IPS-15b (cell line): ENCODE measurements around the gene TXNRD1.
"Not testable (repeated sequence)": the region's sequence is repeated elsewhere in the genome, so short reads cannot be mapped to it uniquely, and the experiment has no call there.

Experiments used
- H3K27me3 ChIP-seq: one replicate; pipeline ENCODE4 v1.6.1; 2013; ENCODE audit warnings: low read length; ENCODE audit not compliant: control insufficient read depth, insufficient read depth
- H3K36me3 ChIP-seq: one replicate; pipeline ENCODE4 v1.6.1; 2013; ENCODE audit warnings: low read length; ENCODE audit not compliant: control insufficient read depth, insufficient read depth
- H3K4me1 ChIP-seq: one replicate; pipeline ENCODE4 v1.6.1; 2013; ENCODE audit warnings: mild to moderate bottlenecking, low read length; ENCODE audit not compliant: control insufficient read depth, insufficient read depth
- H3K4me3 ChIP-seq: one replicate; pipeline ENCODE4 v1.5.1; 2013; ENCODE audit warnings: low read depth, low read length
- H3K9ac ChIP-seq: one replicate; pipeline ENCODE4 v1.6.1; 2013; ENCODE audit warnings: low read depth, mild to moderate bottlenecking, low read length
- H3K9me3 ChIP-seq: one replicate; pipeline ENCODE4 v1.6.1; 2013; ENCODE audit warnings: mild to moderate bottlenecking, low read length; ENCODE audit not compliant: control insufficient read depth, insufficient read depth

TXNRD1 gene

GRCh38 chr12:104248444-104248843 is 32.9 kb downstream of the TXNRD1 start:
- Histone ChIP-seq H3K4me3 (no peak overlapping the region), H3K9me3 (no peaks in the 10 kb centered on the region), H3K36me3 (no peaks in the 10 kb centered on the region), H3K27me3 (no peaks in the 10 kb centered on the region), H3K9ac (no peak overlapping the region), H3K4me1 (peaks cover 3% of the 10 kb centered on the region)

GRCh38 chr12:104249017-104249416 is 33.4 kb downstream of the TXNRD1 start:
- H3K9ac ChIP-seq: no peak overlapping the region
- no peaks in the 10 kb centered on the region for H3K36me3 ChIP-seq
- H3K27me3 ChIP-seq: no peaks in the 10 kb centered on the region
- H3K9me3 ChIP-seq: no peaks in the 10 kb centered on the region
- H3K4me1 ChIP-seq: peaks cover 3% of the 10 kb centered on the region
- no peak overlapping the region for H3K4me3 ChIP-seq

- Histone ChIP-seq H3K36me3 (no peaks in the 10 kb centered on the region), H3K9me3 (no peaks in the 10 kb centered on the region), H3K4me3 (no peak overlapping the region)
Measured at GRCh38 chr12:104249898-104250297, 34.3 kb downstream of the TXNRD1 start.

DNA sequence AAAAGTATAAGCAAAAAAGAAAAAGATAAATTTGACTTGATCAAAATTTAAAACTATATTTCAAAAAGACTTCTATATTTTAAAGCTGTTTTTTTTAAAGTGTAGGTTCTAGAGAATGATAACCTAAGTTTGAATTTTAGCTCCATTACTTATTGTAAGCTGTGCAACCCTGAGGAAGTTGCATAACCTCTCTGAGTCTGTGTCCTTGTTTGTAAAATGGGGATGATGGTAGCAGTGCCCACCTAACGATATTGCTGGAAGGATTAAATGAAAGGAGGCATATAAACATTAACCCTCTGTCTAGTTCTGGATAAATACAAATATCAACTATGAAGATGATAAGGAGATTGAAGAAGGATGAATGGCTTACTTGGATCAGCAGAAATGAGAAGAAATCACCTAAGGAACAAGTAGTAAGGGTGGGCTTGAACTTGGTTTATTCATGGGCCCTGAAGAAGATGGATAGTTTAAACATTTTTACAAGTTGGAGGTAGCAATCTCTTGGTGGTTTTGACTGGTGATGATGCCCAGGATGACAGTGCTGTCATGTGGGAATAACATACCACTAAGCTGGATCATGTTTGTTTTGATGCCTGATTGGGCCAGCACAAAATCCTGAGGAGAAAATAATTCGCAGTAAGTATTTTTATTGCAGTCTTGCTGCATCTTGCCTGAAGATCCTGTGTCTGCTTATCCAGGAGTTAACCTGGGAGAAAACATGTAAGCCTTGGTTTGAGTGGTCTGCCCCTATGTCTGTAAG is 35.0 kb downstream of the TXNRD1 start:
- Histone ChIP-seq H3K4me1 (peaks cover 3% of the 10 kb centered on the region), H3K9ac (no peak overlapping the region), H3K4me3 (no peak overlapping the region), H3K27me3 (no peaks in the 10 kb centered on the region), H3K9me3 (no peaks in the 10 kb centered on the region), H3K36me3 (no peaks in the 10 kb centered on the region)

More at GRCh38 chr12:104249898-104250297, 34.3 kb downstream of the TXNRD1 start:
- Histone ChIP-seq H3K4me1 (peaks cover 3% of the 10 kb centered on the region), H3K27me3 (no peaks in the 10 kb centered on the region), H3K9ac (no peak overlapping the region)

DNA sequence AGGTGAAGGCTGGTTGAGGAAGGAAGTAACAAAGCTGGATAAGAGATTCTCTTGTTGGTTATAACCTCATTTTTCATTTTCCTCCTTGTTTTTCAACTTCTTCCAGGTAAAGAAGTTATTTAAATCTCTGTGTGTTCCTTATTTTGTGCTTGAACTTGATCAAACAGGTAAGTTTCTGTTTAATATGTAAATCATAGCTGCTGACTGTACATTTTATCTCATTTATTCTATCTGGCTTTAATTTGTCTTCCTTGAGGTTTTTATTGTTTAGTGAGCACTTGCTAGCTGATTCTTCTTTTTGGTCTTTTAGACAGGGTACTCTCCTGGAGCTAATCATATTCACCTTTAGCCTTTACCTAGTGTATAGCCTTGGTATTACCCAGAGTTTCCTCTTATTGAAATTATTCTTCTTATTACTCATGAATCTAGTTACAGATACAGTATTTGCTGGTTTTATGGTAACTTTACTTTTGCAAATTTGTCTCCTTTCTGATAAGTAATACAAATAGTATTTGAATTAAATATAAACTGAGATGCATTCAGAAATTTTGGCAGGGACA is 42.4 kb downstream of the TXNRD1 start:
- H3K36me3 ChIP-seq: no peaks in the 10 kb centered on the region
- H3K4me1 ChIP-seq: no peaks in the 10 kb centered on the region
- no peaks in the 10 kb centered on the region for H3K27me3 ChIP-seq
- H3K9ac ChIP-seq: no peak overlapping the region
- H3K4me3 ChIP-seq: no peak overlapping the region
- H3K9me3 ChIP-seq: no peaks in the 10 kb centered on the region

DNA sequence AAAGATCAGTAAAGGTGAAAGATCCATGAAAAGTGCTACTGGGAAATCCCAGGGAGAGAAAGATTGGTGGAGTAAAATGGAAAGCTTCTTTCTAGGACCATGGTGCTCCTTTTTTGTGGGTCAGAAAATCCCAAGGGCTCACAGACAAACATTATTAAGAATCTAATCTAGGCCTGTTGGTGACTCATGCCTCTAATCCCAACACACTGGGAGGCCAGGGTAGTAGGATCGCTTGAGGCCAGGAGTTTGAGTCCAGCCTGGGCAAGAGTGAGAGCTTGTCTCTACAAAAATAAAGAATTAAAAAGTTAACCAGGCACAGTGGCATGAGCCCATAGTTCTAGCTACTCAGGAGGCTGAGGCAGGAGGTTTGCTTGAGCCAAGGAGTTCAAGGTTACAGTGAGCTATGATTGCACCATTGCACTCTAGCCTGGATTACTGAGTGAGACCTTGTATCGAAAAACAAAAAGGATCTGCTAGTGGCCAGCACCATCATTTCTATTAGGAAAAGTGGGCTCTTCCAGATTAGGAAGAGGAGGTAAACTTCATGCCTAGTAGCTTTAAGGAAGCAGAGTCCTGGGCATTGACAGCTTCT is 43.0 kb downstream of the TXNRD1 start:
- Histone ChIP-seq H3K4me1 (peaks cover 2% of the 10 kb centered on the region), H3K4me3 (no peak overlapping the region), H3K9ac (no peak overlapping the region), H3K27me3 (no peaks in the 10 kb centered on the region), H3K9me3 (no peaks in the 10 kb centered on the region), H3K36me3 (no peaks in the 10 kb centered on the region)

GRCh38 chr12:104263026-104263425 is 47.4 kb downstream of the TXNRD1 start:
- no peak overlapping the region for H3K9ac ChIP-seq
- H3K27me3 ChIP-seq: no peaks in the 10 kb centered on the region
- no peaks in the 10 kb centered on the region for H3K36me3 ChIP-seq
- no peak overlapping the region for H3K4me3 ChIP-seq
- no peaks in the 10 kb centered on the region for H3K9me3 ChIP-seq
- H3K4me1 ChIP-seq: peaks cover 3% of the 10 kb centered on the region

DNA sequence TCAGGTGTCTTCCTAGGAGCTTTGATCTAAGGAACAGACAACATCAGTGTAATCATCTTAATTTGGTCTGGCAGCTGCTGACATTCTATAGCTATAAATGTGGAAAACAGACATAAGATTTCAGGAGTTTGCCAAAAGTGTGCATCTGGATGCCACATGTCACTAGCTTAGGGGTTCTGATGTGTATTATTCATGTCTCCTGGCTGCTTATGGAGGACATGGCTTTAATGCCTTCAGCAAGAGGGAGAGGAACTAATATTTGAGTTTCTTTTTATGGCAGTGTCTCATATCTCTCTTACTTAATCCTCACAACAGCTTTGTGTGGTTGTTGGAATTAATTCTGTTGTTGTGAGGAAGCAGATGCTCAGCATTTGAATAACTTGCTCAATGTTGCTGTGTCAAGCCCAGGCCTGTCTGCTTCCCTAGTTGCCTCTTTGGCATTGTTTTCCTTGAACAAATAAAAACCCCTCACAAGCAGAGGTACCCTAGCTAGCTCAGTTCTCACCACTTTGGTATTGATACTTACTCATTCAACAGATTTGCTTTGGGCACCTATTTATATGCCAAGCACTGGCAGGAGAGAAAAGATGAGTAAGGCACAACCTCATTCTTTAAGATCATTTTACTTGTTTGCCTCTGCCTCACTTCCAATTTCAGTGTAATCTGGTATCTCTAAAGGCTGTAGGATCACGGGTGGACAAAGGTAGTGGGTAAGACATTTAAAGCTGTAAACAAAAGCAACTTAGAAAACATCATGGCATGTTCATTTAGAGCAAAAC is 48.2 kb downstream of the TXNRD1 start:
- H3K36me3 ChIP-seq: no peaks in the 10 kb centered on the region
- no peaks in the 10 kb centered on the region for H3K9me3 ChIP-seq
- H3K4me3 ChIP-seq: no peak overlapping the region
- H3K4me1 ChIP-seq: peaks cover 3% of the 10 kb centered on the region
- no peaks in the 10 kb centered on the region for H3K27me3 ChIP-seq
- H3K9ac ChIP-seq: no peak overlapping the region

DNA sequence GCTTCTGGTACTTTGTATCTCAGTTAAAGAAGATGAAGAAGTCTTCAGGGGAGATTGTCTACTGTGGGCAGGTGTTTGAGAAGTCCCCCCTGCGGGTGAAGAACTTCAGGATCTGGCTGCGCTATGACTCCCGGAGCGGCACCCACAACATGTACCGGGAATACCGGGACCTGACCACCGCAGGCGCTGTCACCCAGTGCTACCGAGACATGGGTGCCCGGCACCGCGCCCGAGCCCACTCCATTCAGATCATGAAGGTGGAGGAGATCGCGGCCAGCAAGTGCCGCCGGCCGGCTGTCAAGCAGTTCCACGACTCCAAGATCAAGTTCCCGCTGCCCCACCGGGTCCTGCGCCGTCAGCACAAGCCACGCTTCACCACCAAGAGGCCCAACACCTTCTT is 49.9 kb downstream of the TXNRD1 start:
- H3K9ac ChIP-seq, H3K27me3 ChIP-seq: not testable (repeated sequence)

DNA sequence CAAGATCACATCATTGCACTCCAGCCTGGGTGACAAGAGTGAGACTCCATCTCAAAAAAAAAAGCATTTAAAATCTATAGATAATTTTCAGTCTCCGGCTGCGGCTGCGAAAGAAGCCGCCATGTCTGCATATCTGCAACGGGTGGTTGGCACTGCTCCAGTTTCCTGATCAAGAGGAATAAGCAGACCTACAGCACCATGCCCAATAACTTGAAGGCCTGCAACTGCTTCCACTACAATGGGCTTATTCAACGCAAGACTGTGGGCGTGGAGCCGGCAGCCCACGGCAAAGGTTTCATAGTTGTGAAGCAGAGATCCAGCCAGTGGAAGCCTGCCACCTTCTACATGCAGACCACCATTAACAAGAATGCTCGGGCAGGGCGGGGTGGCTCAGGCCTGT is 57.4 kb downstream of the TXNRD1 start:
- Histone ChIP-seq H3K27me3 (no peaks in the 10 kb centered on the region), H3K9me3 (no peaks in the 10 kb centered on the region), H3K4me3 (no peak overlapping the region), H3K4me1 (no peaks in the 10 kb centered on the region), H3K9ac (no peak overlapping the region), H3K36me3 (no peaks in the 10 kb centered on the region)

More for the DNA sequence above, 49.9 kb downstream of the TXNRD1 start:
- not testable (repeated sequence) for H3K36me3 ChIP-seq, H3K9me3 ChIP-seq, H3K4me1 ChIP-seq, H3K4me3 ChIP-seq

DNA sequence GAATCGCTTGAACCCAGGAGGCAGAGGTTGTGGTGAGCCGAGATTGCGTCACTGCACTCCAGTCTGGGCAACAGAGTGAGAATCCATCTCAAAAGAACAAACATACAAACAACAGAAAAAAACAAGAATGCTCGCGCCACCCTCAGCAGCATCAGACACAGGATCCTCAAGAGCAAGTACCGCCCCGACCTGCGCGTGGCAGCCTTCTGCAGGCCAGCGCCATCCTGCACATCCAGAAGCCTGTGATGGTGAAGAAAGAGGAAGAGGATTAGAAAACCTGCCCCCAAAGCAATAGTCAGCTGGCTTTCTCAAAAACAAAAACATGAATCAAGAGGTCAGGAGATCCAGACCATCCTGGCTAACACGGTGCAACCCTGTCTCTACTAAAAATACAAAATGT is 57.9 kb downstream of the TXNRD1 start:
- Histone ChIP-seq H3K9me3 (no peaks in the 10 kb centered on the region), H3K9ac (no peak overlapping the region), H3K4me3 (no peak overlapping the region), H3K4me1 (no peaks in the 10 kb centered on the region), H3K36me3 (no peaks in the 10 kb centered on the region), H3K27me3 (no peaks in the 10 kb centered on the region)
